Neural crest cell (in vitro differentiated cells): ENCODE measurements around the gene KIF21B. TPM values are rescaled to one million over a fixed set of nuclear protein-coding genes. Genes with fewer than 3 reads are reported as not detected.

Experiments
- DNase-seq: peaks from one replicate; pipeline ENCODE4 v3.0.0; 2021; ENCODE audit warnings: low read depth, mixed read lengths, low spot score
- H3K27ac Mint-ChIP-seq: one replicate; pipeline ENCODE4 v1.8.0; 2021; ENCODE audit warnings: mild to moderate bottlenecking, mixed read lengths; ENCODE audit not compliant: unreplicated experiment
- H3K27me3 Mint-ChIP-seq: 2 replicates; pipeline ENCODE4 v1.8.0; 2021; ENCODE audit warnings: low read depth, mild to moderate bottlenecking, mixed read lengths
- H3K36me3 Mint-ChIP-seq: 2 replicates; pipeline ENCODE4 v1.8.0; 2021; ENCODE audit warnings: low read depth, mild to moderate bottlenecking, mixed read lengths
- H3K4me1 Mint-ChIP-seq: 2 replicates; pipeline ENCODE4 v1.8.0; 2021; ENCODE audit warnings: mixed read lengths
- H3K4me3 Mint-ChIP-seq: one replicate; pipeline ENCODE4 v1.8.0; 2021; ENCODE audit warnings: mild to moderate bottlenecking, mixed read lengths
- H3K9me3 Mint-ChIP-seq: 2 replicates; pipeline ENCODE4 v1.8.0; 2021; ENCODE audit warnings: mixed read lengths
- CTCF ChIP-seq: fragments of 200-600 bp; sonication (generic); conservative IDR thresholded peaks from 2 replicates; pipeline ENCODE4 v1.5.0; 2021; ENCODE audit warnings: antibody characterized with exemption, mild to moderate bottlenecking
- total RNA-seq: library from RNA; stranded (reverse); gene quantifications from 2 replicates; pipeline ENCODE4 v1.2.1, GENCODE V29; 2021

The KIF21B gene
- total RNA-seq, 1 donor from 2014 or later: 28.9 TPM

GRCh38 chr1:200976634-200977033, 46.9 kb downstream of the KIF21B start:
- Mint-ChIP-seq H3K27me3 (no peaks in the 10 kb centered on the region), H3K36me3 (peaks cover 19% of the 10 kb centered on the region), H3K4me3 (no peak overlapping the region), H3K4me1 (no peaks in the 10 kb centered on the region), H3K9me3 (peaks cover 4% of the 10 kb centered on the region), H3K27ac (no peak overlapping the region)
- TF ChIP-seq CTCF: no peak
- no peak for DNase-seq

GRCh38 chr1:200975458-200975857, 48.1 kb downstream of the KIF21B start:
- no peak overlapping the region for H3K27ac Mint-ChIP-seq
- H3K4me1 Mint-ChIP-seq: peaks cover 4% of the 10 kb centered on the region
- no peak for TF ChIP-seq CTCF
- DNase-seq: no peak
- H3K27me3 Mint-ChIP-seq: no peaks in the 10 kb centered on the region
- H3K36me3 Mint-ChIP-seq: peaks cover 17% of the 10 kb centered on the region
- H3K4me3 Mint-ChIP-seq: no peak overlapping the region
- peaks cover 4% of the 10 kb centered on the region for H3K9me3 Mint-ChIP-seq

- Mint-ChIP-seq H3K27ac (peak overlapping the region; percentile 19), H3K9me3 (peaks cover 1% of the 10 kb centered on the region), H3K4me1 (peaks cover 4% of the 10 kb centered on the region), H3K36me3 (peaks cover 10% of the 10 kb centered on the region), H3K27me3 (no peaks in the 10 kb centered on the region), H3K4me3 (no peak overlapping the region)
- TF ChIP-seq CTCF: no peak
- no peak for DNase-seq
These were observed 48.8 kb downstream of the KIF21B start for GRCh38 chr1:200974711-200975110.

DNA sequence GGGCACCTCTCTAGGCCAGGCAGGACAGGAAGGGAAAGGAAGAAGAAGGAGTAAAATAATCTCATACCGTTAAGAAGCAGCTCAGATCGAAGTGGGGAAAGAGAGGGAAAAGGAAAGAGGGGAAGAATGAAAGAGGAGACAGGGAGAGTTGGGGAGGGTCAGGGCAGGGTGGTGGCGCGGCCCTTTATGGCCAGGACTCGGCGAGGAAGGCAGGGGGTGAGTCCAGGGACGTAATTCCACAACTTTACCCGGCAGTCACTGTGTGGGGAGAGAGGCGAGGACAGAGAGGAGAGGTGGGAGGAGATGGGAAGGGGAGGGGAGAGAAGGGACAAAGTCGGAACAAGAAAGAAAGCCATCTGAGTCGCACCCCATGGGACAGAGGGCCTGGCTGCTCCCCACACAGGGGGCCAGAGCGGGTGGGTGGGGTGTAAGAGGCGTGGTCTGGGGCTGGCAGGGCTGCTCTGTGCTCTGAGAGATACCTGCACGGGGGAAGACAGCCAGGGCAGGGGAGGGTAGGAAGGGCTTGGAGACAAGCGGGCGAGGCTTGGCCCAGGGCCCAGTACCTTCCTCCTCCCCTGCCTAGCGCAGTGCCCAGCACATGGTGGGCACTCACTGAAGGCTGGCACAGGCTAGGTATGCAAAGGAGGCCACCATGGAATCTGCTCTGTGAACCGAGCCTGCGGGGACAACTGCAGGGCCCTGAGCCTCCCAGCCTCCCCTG, 49.4 kb downstream of the KIF21B start:
- H3K4me1 Mint-ChIP-seq: peaks cover 4% of the 10 kb centered on the region
- no peak for TF ChIP-seq CTCF
- no peak overlapping the region for H3K4me3 Mint-ChIP-seq
- peaks cover 5% of the 10 kb centered on the region for H3K36me3 Mint-ChIP-seq
- no peak for DNase-seq
- no peak overlapping the region for H3K27ac Mint-ChIP-seq
- no peaks in the 10 kb centered on the region for H3K27me3 Mint-ChIP-seq
- H3K9me3 Mint-ChIP-seq: no peaks in the 10 kb centered on the region

DNA sequence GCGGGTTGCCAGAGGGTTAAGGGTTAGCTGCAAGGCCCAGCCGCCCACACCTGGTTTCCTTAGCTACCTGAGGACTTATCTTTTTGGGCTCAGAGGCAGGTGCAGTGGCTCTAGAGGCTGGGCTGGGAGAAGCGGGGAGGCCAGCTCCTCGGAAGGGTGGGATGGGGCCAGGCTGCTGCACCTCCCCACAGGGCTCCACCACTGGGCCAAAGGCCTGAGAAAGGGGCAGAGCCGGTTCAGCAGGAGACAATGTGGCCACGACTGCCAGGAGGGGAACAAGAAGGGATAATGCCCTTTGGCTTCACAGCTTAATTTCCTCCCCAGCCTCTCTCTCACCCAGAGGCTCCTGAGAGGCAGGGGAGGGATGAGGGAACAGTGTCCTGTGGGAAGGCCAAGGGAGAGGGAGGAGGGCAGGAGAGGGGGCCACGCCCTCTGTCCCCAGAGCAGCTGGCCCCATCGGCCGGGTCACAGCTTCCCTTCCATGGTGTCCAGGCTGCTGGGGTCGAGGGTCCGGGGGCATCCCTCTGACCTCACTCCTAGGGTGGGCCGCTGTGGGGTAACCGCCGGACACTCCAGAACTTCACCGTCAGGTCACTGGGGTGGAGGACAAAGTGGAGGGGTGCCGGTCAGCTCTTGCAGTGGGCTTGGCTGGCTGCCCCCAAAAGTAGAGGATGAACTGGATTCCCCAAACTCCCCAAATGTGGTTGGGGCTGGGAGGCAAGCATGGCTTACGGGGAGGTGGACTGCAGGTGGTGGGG, 50.4 kb downstream of the KIF21B start:
- no peak overlapping the region for H3K4me3 Mint-ChIP-seq
- DNase-seq: no peak
- H3K27me3 Mint-ChIP-seq: no peaks in the 10 kb centered on the region
- H3K9me3 Mint-ChIP-seq: no peaks in the 10 kb centered on the region
- peaks cover 2% of the 10 kb centered on the region for H3K36me3 Mint-ChIP-seq
- peaks cover 9% of the 10 kb centered on the region for H3K4me1 Mint-ChIP-seq
- no peak for TF ChIP-seq CTCF
- H3K27ac Mint-ChIP-seq: no peak overlapping the region
